Measurements from ENCODE around the gene MAEA. TPM values are rescaled to one million over a fixed set of nuclear protein-coding genes. Genes with fewer than 3 reads are reported as not detected.

Gene MAEA
- total RNA-seq, 1 experiment from 2014 or later: 81.1 TPM

- no TSS peak for BruUV-seq (replicated peaks)
- no peak overlapping the region for H3K27ac Mint-ChIP-seq (ENCODE audit: unreplicated experiment)
Observed at GRCh38 chr4:1259966-1260365, 29.7 kb upstream of the MAEA start.

GRCh38 chr4:1260418-1261106 lies 29.1 kb upstream of the MAEA start:
- H3K36me3 Mint-ChIP-seq (ENCODE audit: insufficient read depth, unreplicated experiment): no peaks in the 10 kb centered on the region
- peaks cover 10% of the 10 kb centered on the region for H3K9me3 Mint-ChIP-seq (ENCODE audit: unreplicated experiment)
- no peaks in the 10 kb centered on the region for H3K27me3 ChIP-seq (replicated peaks; ENCODE audit: control insufficient read depth, insufficient read depth, low read length)
- intact Hi-C loops (cut with micrococcal nuclease; ENCODE audit: unreplicated experiment): no loop called here
- H3K27me3 Mint-ChIP-seq (ENCODE audit: insufficient read depth, unreplicated experiment): peaks cover 4% of the 10 kb centered on the region
- DNase-seq: no peak
- no peaks in the 10 kb centered on the region for H3K36me3 ChIP-seq (ENCODE audit: control insufficient read depth, insufficient read depth, low read length)
- POLR2A ChIA-PET: interaction anchor here (0.7 kb wide), 1 partner anchor 282 kb away, joined by 3 read pairs; no protein-coding TSS in a partner anchor
- no peak overlapping the region for H3K27ac Mint-ChIP-seq (ENCODE audit: unreplicated experiment)
- H3K4me1 Mint-ChIP-seq (ENCODE audit: low read depth, unreplicated experiment): no peaks in the 10 kb centered on the region
- H3K4me3 ChIP-seq (ENCODE audit: low read depth, low read length): no peak overlapping the region
- CTCF ChIA-PET: no interaction called here
- no TSS peak for BruUV-seq (replicated peaks)
- H3K9me3 ChIP-seq: peaks cover 5% of the 10 kb centered on the region; the same call in 1 of the 2 replicates
- H3K4me1 ChIP-seq: no peaks in the 10 kb centered on the region
- TF ChIP-seq CTCF (IDR thresholded peaks at IDR 0.05; ENCODE audit: insufficient read depth in 1 of 2, low read depth in 1 of 2, low read length in 1 of 2, severe bottlenecking in 1 of 2, unreplicated experiment in 1 of 2): no peak
- H3K4me3 Mint-ChIP-seq (ENCODE audit: unreplicated experiment): no peak overlapping the region

More at GRCh38 chr4:1259966-1260365, 29.7 kb upstream of the MAEA start:
- intact Hi-C loops (cut with micrococcal nuclease; ENCODE audit: unreplicated experiment): no loop called here
- ChIA-PET POLR2A (interaction anchor here (0.7 kb wide), 1 partner anchor 281 kb away, joined by 3 read pairs; no protein-coding TSS in a partner anchor), CTCF (no interaction called here)
- H3K4me1 Mint-ChIP-seq (ENCODE audit: low read depth, unreplicated experiment): no peaks in the 10 kb centered on the region
- Histone ChIP-seq H3K9me3 (peaks cover 7% of the 10 kb centered on the region; the same call in 1 of the 2 replicates), H3K36me3 (ENCODE audit: control insufficient read depth, insufficient read depth, low read length) (no peaks in the 10 kb centered on the region), H3K4me1 (no peaks in the 10 kb centered on the region), H3K27me3 (replicated peaks; ENCODE audit: control insufficient read depth, insufficient read depth, low read length) (no peaks in the 10 kb centered on the region), H3K4me3 (ENCODE audit: low read depth, low read length) (no peak overlapping the region)
- no peak overlapping the region for H3K4me3 Mint-ChIP-seq (ENCODE audit: unreplicated experiment)
- no peak for DNase-seq
- H3K9me3 Mint-ChIP-seq (ENCODE audit: unreplicated experiment): peaks cover 11% of the 10 kb centered on the region
- no peak for TF ChIP-seq CTCF (IDR thresholded peaks at IDR 0.05; ENCODE audit: insufficient read depth in 1 of 2, low read depth in 1 of 2, low read length in 1 of 2, severe bottlenecking in 1 of 2, unreplicated experiment in 1 of 2)
- peaks cover 4% of the 10 kb centered on the region for H3K27me3 Mint-ChIP-seq (ENCODE audit: insufficient read depth, unreplicated experiment)
- no peaks in the 10 kb centered on the region for H3K36me3 Mint-ChIP-seq (ENCODE audit: insufficient read depth, unreplicated experiment)

GRCh38 chr4:1261107-1261928 lies 28.4 kb upstream of the MAEA start:
- DNase-seq: no peak
- no peaks in the 10 kb centered on the region for H3K4me1 ChIP-seq
- Mint-ChIP-seq H3K4me3 (ENCODE audit: unreplicated experiment) (no peak overlapping the region), H3K9me3 (ENCODE audit: unreplicated experiment) (peaks cover 4% of the 10 kb centered on the region), H3K4me1 (ENCODE audit: low read depth, unreplicated experiment) (no peaks in the 10 kb centered on the region), H3K27ac (ENCODE audit: unreplicated experiment) (no peak overlapping the region), H3K27me3 (ENCODE audit: insufficient read depth, unreplicated experiment) (peaks cover 4% of the 10 kb centered on the region), H3K36me3 (ENCODE audit: insufficient read depth, unreplicated experiment) (no peaks in the 10 kb centered on the region)
- H3K36me3 ChIP-seq (ENCODE audit: control insufficient read depth, insufficient read depth, low read length): no peaks in the 10 kb centered on the region
- no peak overlapping the region for H3K4me3 ChIP-seq (ENCODE audit: low read depth, low read length)
- TF ChIP-seq CTCF (IDR thresholded peaks at IDR 0.05; ENCODE audit: insufficient read depth in 1 of 2, low read depth in 1 of 2, low read length in 1 of 2, severe bottlenecking in 1 of 2, unreplicated experiment in 1 of 2): no peak
- peaks cover 5% of the 10 kb centered on the region; the same call in 1 of the 2 replicates for H3K9me3 ChIP-seq
- no TSS peak for BruUV-seq (replicated peaks)
- no peaks in the 10 kb centered on the region for H3K27me3 ChIP-seq (replicated peaks; ENCODE audit: control insufficient read depth, insufficient read depth, low read length)
- CTCF ChIA-PET: no interaction called here
- POLR2A ChIA-PET: no interaction called here
- intact Hi-C loops (cut with micrococcal nuclease; ENCODE audit: unreplicated experiment): no loop called here
